ENCODE results near the gene ZC3H12A.

ZC3H12A gene

GRCh38 chr1:37478890-37479254 is 4.5 kb downstream of the ZC3H12A start:
- no peak for DNase-seq (ENCODE audit: low spot score)

GRCh38 chr1:37479255-37480124 is 5.1 kb downstream of the ZC3H12A start:
- peak; percentile 65 for DNase-seq (ENCODE audit: low spot score)

GRCh38 chr1:37480125-37480466 is 5.7 kb downstream of the ZC3H12A start:
- DNase-seq (ENCODE audit: low spot score), result no peak

GRCh38 chr1:37480581-37481288 is 6.4 kb downstream of the ZC3H12A start:
- DNase-seq (ENCODE audit: low spot score), result no peak

- DNase-seq (ENCODE audit: low spot score), result no peak
These were observed 7.1 kb downstream of the ZC3H12A start for GRCh38 chr1:37481289-37482003.

GRCh38 chr1:37482004-37482785 is 7.8 kb downstream of the ZC3H12A start:
- DNase-seq (ENCODE audit: low spot score), result no peak

- no peak for DNase-seq (ENCODE audit: low spot score)
These were observed 8.7 kb downstream of the ZC3H12A start for GRCh38 chr1:37482796-37483744.

- DNase-seq (ENCODE audit: low spot score), result no peak
These were observed 9.4 kb downstream of the ZC3H12A start for GRCh38 chr1:37483785-37484184.

- no peak for DNase-seq (ENCODE audit: low spot score)
These were observed 10.1 kb downstream of the ZC3H12A start for GRCh38 chr1:37484325-37485051.

GRCh38 chr1:37485902-37486679 is 11.7 kb downstream of the ZC3H12A start:
- DNase-seq (ENCODE audit: low spot score), result no peak

- DNase-seq (ENCODE audit: low spot score), result peak; percentile 81
These were observed 12.6 kb downstream of the ZC3H12A start for GRCh38 chr1:37486680-37487618.

GRCh38 chr1:37487619-37487984 is 13.2 kb downstream of the ZC3H12A start:
- DNase-seq (ENCODE audit: low spot score), result no peak

- no peak for DNase-seq (ENCODE audit: low spot score)
These were observed 19.1 kb downstream of the ZC3H12A start for GRCh38 chr1:37493336-37494098.

- DNase-seq (ENCODE audit: low spot score), result no peak
These were observed 21.5 kb downstream of the ZC3H12A start for GRCh38 chr1:37495875-37496274.

GRCh38 chr1:37497832-37498231 is 23.5 kb downstream of the ZC3H12A start:
- no peak for DNase-seq (ENCODE audit: low spot score)

- no peak for DNase-seq (ENCODE audit: low spot score)
These were observed 24.7 kb downstream of the ZC3H12A start for GRCh38 chr1:37498872-37499617.

GRCh38 chr1:37501661-37502060 is 27.3 kb downstream of the ZC3H12A start:
- no peak for DNase-seq (ENCODE audit: low spot score)
